ENCODE data around the gene DNAJC15. TPM values are rescaled to one million over a fixed set of nuclear protein-coding genes. Genes with fewer than 3 reads are reported as not detected.

DNAJC15 gene
- total RNA-seq, 3 donors from 2014 or later = 9.2 to 14.4 (median 12.9) TPM

GRCh38 chr13:43078399-43078798, 55.0 kb downstream of the DNAJC15 start:
- no peaks in the 10 kb centered on the region for H3K36me3 ChIP-seq
- no peak overlapping the region for H3K4me3 ChIP-seq
- H3K27me3 ChIP-seq = no peaks in the 10 kb centered on the region
- intact Hi-C loops (cut with DNase I; ENCODE audit: low total_unique reads) = no loop called here
- no peaks in the 10 kb centered on the region for H3K9me3 ChIP-seq
- DNase-seq (ENCODE audit: low spot score in 2 of 2) = no peak
- H3K27ac ChIP-seq = no peak overlapping the region
- H3K4me1 ChIP-seq = no peaks in the 10 kb centered on the region
- no peak for TF ChIP-seq POLR2A (IDR thresholded peaks at IDR 0.05)
- TF ChIP-seq POLR2AphosphoS5 (IDR thresholded peaks at IDR 0.05) = no peak
- TF ChIP-seq CTCF (IDR thresholded peaks at IDR 0.05) = no peak

- no peaks in the 10 kb centered on the region for H3K36me3 ChIP-seq
- H3K9me3 ChIP-seq = no peaks in the 10 kb centered on the region
- no peak overlapping the region for H3K27ac ChIP-seq
- no peaks in the 10 kb centered on the region for H3K27me3 ChIP-seq
- no peak for TF ChIP-seq POLR2AphosphoS5 (IDR thresholded peaks at IDR 0.05)
- no peak for TF ChIP-seq CTCF (IDR thresholded peaks at IDR 0.05)
- TF ChIP-seq POLR2A (IDR thresholded peaks at IDR 0.05) = no peak
- DNase-seq (ENCODE audit: low spot score in 2 of 2) = no peak
- intact Hi-C loops (cut with DNase I; ENCODE audit: low total_unique reads) = no loop called here
- no peak overlapping the region for H3K4me3 ChIP-seq
- H3K4me1 ChIP-seq = no peaks in the 10 kb centered on the region
Measured at GRCh38 chr13:43079392-43079931, 56.1 kb downstream of the DNAJC15 start.

GRCh38 chr13:43080199-43080598, 56.8 kb downstream of the DNAJC15 start:
- H3K27ac ChIP-seq = no peak overlapping the region
- no peak for DNase-seq (ENCODE audit: low spot score in 2 of 2)
- intact Hi-C loops (cut with DNase I; ENCODE audit: low total_unique reads) = no loop called here
- no peaks in the 10 kb centered on the region for H3K4me1 ChIP-seq
- H3K36me3 ChIP-seq = no peaks in the 10 kb centered on the region
- H3K27me3 ChIP-seq = no peaks in the 10 kb centered on the region
- H3K4me3 ChIP-seq = no peak overlapping the region
- TF ChIP-seq CTCF (IDR thresholded peaks at IDR 0.05) (no peak), POLR2A (IDR thresholded peaks at IDR 0.05) (no peak), POLR2AphosphoS5 (IDR thresholded peaks at IDR 0.05) (no peak)
- no peaks in the 10 kb centered on the region for H3K9me3 ChIP-seq

GRCh38 chr13:43081866-43082265, 58.5 kb downstream of the DNAJC15 start:
- H3K27me3 ChIP-seq = no peaks in the 10 kb centered on the region
- no peaks in the 10 kb centered on the region for H3K36me3 ChIP-seq
- H3K27ac ChIP-seq = no peak overlapping the region
- H3K9me3 ChIP-seq = no peaks in the 10 kb centered on the region
- no peak overlapping the region for H3K4me3 ChIP-seq
- TF ChIP-seq POLR2AphosphoS5 (IDR thresholded peaks at IDR 0.05) (no peak), POLR2A (IDR thresholded peaks at IDR 0.05) (no peak), CTCF (IDR thresholded peaks at IDR 0.05) (no peak)
- no peaks in the 10 kb centered on the region for H3K4me1 ChIP-seq
- intact Hi-C loops (cut with DNase I; ENCODE audit: low total_unique reads) = no loop called here
- DNase-seq (ENCODE audit: low spot score in 2 of 2) = no peak

- H3K9me3 ChIP-seq = no peaks in the 10 kb centered on the region
- no peaks in the 10 kb centered on the region for H3K4me1 ChIP-seq
- H3K4me3 ChIP-seq = no peak overlapping the region
- H3K36me3 ChIP-seq = no peaks in the 10 kb centered on the region
- no peak for TF ChIP-seq POLR2A (IDR thresholded peaks at IDR 0.05)
- TF ChIP-seq POLR2AphosphoS5 (IDR thresholded peaks at IDR 0.05) = no peak
- no peak for TF ChIP-seq CTCF (IDR thresholded peaks at IDR 0.05)
- intact Hi-C loops (cut with DNase I; ENCODE audit: low total_unique reads) = no loop called here
- H3K27ac ChIP-seq = no peak overlapping the region
- H3K27me3 ChIP-seq = no peaks in the 10 kb centered on the region
- DNase-seq (ENCODE audit: low spot score in 2 of 2) = no peak
Measured at GRCh38 chr13:43083750-43084149, 60.4 kb downstream of the DNAJC15 start.
